Stimulated activated CD4-positive, alpha-beta T cell treated with anti-CD3 and anti-CD28 coated beads, TNF-alpha, amount 100 ng/mL, for 4 hours (primary cell): ENCODE measurements around the gene IGDCC3.

Experiments used
- DNase-seq, 3 experiments: peaks; one replicate each; pipeline ENCODE4 v3.0.0-alpha.2; 2020; ENCODE audit warnings: low read depth in 3 of 3

Gene IGDCC3

GRCh38 chr15:65377976-65378366 is at the start of gene IGDCC3:
Gene IGDCC3, minus strand, starts transcription at chr15:65378002. Its CDS starts 214 bp downstream, at chr15:65377788.
- no peak for DNase-seq

- DNase-seq: no peak
Observed at GRCh38 chr15:65426216-65426853, 48.5 kb upstream of the IGDCC3 start.

- DNase-seq: no peak
Observed at GRCh38 chr15:65424683-65425082, 46.9 kb upstream of the IGDCC3 start.

GRCh38 chr15:65423976-65424679 is 46.3 kb upstream of the IGDCC3 start:
- no peak for DNase-seq

GRCh38 chr15:65423150-65423975 is 45.6 kb upstream of the IGDCC3 start:
- no peak for DNase-seq

- DNase-seq: no peak
Observed at GRCh38 chr15:65421360-65422215, 43.8 kb upstream of the IGDCC3 start.

GRCh38 chr15:65420975-65421359 is 43.2 kb upstream of the IGDCC3 start:
- DNase-seq: no peak

- DNase-seq: no peak
Observed at GRCh38 chr15:65418596-65418995, 40.8 kb upstream of the IGDCC3 start.

- no peak for DNase-seq
Observed at GRCh38 chr15:65416845-65417416, 39.1 kb upstream of the IGDCC3 start.

GRCh38 chr15:65414841-65415621 is 37.2 kb upstream of the IGDCC3 start:
- no peak for DNase-seq

- DNase-seq: no peak
Observed at GRCh38 chr15:65413760-65414144, 36.0 kb upstream of the IGDCC3 start.

GRCh38 chr15:65413051-65413759 is 35.4 kb upstream of the IGDCC3 start:
- no peak for DNase-seq

- no peak for DNase-seq
Observed at GRCh38 chr15:65412556-65412955, 34.8 kb upstream of the IGDCC3 start.

GRCh38 chr15:65411465-65412071 is 33.8 kb upstream of the IGDCC3 start:
- no peak for DNase-seq

- no peak for DNase-seq
Observed at GRCh38 chr15:65410972-65411371, 33.2 kb upstream of the IGDCC3 start.

- DNase-seq: no peak
Observed at GRCh38 chr15:65410036-65410435, 32.2 kb upstream of the IGDCC3 start.

- DNase-seq: no peak
Observed at GRCh38 chr15:65409036-65409631, 31.3 kb upstream of the IGDCC3 start.

- DNase-seq: no peak
Observed at GRCh38 chr15:65408324-65409035, 30.7 kb upstream of the IGDCC3 start.
